RKO (cell line): ENCODE results near the gene INPP5A.
"Not testable (repeated sequence)": the region's sequence is repeated elsewhere in the genome, so short reads cannot be mapped to it uniquely, and the experiment has no call there.

Experiments used
- DNase-seq: peaks from one replicate; pipeline ENCODE4 v3.0.0-alpha.2; 2016; ENCODE audit warnings: low spot score

Gene INPP5A

DNA sequence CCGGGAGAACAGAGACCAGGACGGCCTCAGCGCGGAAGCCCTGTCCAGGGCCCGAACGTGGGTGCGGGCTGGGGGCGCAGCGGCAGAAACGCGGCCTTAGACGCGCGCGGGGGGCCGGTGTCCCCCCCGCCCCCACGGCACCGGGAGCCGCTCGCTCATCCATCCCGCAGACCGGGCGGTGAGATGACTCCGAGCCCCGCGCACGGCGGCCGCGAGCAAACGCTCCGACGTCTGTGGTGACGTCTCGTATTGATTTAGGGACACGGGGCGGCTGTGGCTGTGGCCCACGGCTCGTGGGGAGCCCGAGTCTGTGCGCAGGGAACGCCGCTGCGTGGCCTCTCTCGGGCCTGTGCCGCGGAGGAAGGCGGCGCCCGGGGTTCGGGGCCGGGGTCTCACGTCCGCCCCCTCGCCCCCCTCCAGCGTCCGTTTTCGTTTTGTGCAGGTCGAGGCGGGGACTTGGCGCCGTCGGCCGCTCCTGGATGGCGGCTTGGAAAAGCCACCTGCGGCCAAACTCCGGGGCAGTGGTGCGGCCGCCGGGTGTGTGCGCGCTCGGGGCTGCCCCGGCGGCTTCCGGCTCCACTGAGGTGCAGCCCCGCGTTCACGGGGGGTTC lies 249.4 kb downstream of the INPP5A start:
- no peak for DNase-seq

DNA sequence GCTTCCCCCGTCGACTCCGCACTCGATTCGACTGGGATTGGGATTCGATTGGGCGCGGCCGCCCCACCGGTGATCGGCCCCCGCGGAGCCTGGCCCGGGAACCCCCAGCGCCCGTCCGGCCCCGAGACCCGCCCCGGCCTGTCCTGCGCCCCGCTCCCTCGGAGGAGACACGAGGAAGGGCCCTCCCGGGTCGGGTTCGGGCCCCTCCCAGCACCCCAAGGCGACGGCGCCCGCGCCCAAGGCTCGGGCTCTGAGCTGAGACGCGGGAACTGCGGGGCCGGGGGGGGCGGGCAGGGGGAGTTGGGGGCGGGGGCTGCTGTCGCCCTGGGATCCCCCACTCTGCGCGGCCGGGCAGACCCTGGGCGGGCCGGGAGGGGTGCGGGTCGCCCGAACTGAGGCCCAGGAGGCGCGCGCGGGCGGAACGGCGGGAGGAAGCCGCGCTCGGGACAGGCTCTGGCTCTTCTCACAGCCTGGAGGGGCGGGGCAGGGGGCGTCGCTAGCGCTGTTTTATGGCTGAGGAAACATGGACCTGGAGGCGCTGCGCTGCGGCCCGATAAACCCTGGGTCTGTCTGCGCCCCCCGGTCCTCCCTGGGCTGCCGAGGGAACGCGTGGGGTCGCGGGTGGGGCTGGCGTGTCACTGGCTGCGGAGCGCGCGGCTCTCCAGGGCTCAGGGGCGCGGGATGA lies 250.1 kb downstream of the INPP5A start:
- no peak for DNase-seq

GRCh38 chr10:132788180-132788830 lies 250.7 kb downstream of the INPP5A start:
- no peak for DNase-seq

GRCh38 chr10:132788831-132789219 lies 251.2 kb downstream of the INPP5A start:
- no peak for DNase-seq

- no peak for DNase-seq
These were observed 252.1 kb downstream of the INPP5A start for GRCh38 chr10:132789659-132790148.

- DNase-seq = no peak
These were observed 252.9 kb downstream of the INPP5A start for GRCh38 chr10:132790470-132790869.

GRCh38 chr10:132790934-132791829 lies 253.6 kb downstream of the INPP5A start:
- DNase-seq = no peak

GRCh38 chr10:132792099-132792498 lies 254.5 kb downstream of the INPP5A start:
- not testable (repeated sequence) for DNase-seq

DNA sequence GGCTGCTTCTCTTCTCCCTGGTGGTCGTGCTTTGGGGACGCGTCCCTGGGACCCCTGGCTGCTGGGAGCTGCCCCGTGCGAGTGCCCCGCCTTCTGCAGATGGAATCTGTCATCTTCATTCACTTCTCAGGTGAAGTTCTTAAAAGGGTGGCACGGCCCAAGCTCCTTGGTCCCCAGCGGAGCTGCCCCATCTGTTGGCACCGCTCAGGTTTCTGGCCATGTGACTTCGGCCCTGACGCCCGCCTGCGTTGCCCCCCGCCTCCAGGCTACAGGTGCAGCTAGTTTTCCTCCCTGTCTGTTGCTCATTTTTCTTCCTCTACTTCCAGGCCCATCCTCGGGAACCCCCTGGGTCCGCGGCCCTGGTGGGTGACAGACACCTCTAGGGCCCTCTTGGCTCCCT lies 255.2 kb downstream of the INPP5A start:
- DNase-seq = no peak

DNA sequence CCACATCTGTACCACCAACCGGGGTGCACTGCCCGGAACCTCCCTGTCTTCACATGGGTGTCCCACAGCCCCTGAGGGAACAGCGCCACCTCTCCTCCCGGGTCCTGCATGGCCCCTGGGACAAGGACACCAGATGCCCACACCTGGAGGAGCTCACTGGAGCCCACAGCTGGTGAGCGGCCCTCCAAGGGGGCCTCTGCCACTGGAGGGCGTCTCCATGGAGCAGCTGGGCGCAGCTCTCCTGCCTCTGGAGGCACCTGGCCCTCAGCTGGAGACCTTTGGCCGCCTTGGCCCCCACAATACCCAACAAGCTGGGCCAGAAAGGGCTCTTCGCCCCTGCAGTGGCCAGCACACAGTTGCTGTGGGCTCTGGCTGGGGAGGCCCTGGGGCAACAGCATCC lies 255.6 kb downstream of the INPP5A start:
- DNase-seq = no peak

DNA sequence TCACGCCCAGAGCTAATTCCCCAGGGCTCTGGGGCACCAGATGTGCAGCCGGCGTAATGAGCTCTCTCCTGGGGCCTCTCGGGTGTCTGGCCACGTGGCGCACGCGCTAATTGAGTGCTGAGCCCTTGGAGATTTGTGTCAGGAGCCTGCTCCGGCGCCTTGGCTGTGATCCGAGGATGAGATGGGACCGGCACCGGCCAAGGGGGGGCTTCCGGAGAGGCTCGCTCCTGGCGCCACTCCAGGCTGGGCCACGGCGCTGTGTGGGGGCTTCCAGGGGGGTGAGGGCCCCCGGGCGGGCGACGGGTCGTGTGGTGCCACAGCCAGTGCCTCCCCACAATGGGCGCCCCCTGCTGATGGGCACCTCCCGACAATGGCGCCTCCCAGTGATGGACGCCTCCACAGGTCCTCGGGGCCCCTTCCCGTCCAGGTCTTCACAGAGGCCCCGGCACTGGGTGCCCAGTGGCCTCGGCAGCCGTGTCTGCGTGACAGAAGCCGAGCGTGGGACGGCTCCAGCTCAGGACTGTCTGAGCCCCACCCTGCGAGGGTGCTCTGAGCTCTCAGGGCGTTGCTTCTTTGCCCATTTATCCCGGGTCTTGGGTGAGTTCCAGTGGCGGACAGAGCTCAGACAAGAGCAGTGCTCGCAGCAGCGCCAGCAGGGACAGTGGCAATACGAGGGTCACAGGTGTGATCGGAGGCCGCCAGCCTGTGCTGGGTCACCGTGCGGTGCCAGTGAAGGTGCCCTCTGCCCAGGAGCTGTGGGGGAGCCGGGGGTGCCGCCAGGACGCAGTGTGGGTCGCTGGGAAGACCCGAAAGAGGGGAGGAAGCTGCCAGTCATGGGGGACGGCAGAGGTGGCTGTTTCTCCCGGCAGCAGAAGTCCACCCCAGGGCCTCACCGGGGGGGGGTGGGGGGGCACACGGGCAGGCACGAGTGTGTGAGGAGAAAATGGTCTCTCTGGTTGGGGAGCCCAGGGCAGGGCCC lies 256.6 kb downstream of the INPP5A start:
- DNase-seq = no peak

DNA sequence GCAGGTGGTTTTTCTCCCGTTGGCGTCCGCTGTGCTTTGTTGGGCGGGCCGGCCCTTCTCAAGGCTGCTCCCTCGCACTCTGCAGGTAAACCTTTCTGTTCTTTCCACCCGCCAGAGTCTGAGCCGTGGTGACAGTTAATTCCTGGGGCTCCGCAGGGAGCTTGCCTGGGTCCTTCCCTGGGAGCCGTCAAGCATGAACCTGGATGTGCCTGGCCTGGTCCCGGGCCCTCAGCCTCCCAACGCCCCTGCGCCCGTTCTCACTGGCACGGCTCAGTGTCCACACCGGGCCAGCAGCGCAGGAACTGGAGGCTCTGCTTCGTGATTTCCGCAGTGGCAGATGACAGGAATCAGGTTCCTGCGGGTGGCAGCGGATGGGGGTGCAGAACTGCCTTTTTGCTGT lies 259.3 kb downstream of the INPP5A start:
- DNase-seq = no peak

- DNase-seq = not testable (repeated sequence)
These were observed 260.4 kb downstream of the INPP5A start for GRCh38 chr10:132797986-132798385.

DNA sequence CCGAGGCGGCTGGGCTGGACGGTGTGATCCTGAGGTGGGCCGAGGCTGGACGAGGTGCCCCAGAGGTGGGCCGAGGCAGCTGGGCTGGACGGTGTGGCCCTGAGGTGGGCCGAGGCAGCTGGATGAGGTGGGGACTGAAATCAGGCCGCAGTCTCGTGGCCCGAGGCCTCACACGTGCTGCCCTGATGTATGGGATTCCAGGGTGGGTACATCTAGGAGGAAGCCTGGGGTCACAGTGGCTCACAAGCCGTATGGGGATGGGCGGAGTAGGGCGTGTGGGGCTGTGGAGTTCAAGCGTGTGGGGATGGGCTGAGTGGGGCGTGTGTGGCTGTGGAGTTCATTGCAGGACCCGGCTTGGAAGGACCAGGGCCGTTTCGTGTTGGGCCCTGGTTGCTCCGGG lies 260.8 kb downstream of the INPP5A start:
- DNase-seq = no peak

- no peak for DNase-seq
These were observed 261.3 kb downstream of the INPP5A start for GRCh38 chr10:132798876-132799275.

GRCh38 chr10:132799865-132800264 lies 262.3 kb downstream of the INPP5A start:
- DNase-seq = no peak

GRCh38 chr10:132802048-132802447 lies 264.5 kb downstream of the INPP5A start:
- no peak for DNase-seq

GRCh38 chr10:132802694-132803320 lies 265.2 kb downstream of the INPP5A start:
- DNase-seq = no peak

DNA sequence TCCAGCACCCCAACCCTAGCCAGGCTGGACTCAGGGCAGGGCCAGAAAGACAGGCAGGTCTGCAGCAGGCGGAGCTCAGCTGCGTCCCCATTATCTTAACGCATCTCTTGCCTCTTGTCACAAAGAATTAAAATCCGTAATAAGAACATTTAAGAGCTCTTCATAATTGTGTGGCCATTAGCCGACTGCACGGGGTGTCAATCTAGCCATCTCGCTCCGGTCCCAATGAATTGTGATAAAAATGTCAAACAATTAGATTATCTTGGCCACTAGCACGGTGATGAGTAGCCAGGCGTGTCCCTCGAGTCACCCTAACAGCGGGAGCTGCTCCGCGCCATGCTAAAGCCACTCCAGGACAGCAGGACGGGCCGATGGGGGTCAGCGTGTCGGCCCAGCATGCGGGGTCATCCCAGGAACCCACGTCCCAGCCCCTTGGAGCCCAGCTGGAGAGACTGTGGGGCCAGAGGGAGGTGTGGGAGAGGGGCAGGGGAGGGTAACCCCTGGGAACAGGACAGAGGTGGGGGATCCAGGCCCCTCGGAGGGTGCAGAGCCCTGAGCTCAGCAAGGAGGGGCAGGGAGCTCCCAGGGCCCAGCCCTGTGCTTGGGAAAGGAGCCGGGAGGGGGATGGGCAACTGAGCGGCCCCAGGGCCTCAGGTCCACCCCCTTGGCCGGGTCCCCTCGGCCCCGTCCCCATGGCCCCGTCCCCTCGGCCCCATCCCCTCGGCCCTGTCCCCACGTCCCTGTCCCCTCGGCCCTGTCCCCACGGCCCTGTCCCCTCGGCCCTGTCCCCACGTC lies 266.0 kb downstream of the INPP5A start:
- DNase-seq = no peak

DNA sequence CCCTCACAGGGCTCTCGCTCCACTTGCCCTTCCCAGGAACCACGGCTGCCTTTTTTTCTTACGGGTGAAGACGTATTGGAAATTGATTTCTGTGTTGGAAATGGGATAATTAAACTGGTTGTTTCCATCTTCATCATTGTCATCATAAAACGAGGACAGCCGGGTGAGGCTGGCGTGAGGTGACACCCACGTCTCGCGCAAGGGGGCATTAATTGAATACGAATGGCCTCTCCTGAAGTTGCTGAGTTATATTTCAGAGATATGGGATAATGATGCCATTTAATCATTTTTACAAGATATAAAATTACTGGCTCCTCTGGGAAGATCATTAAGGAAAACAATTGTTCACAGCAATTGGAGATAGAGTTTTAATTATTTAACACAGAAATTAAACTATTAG lies 266.7 kb downstream of the INPP5A start:
- no peak for DNase-seq
